Vagina (tissue), 2 donors: Measurements from ENCODE around the gene NFAT5.

ENCODE experiments used
- CTCF ChIP-seq, 3 experiments: fragments of 450-650 bp in 2 of 3; fragments of 200-600 bp in 1 of 3; sonication (generic) in 1 of 3; IDR thresholded peaks; one replicate each; pipeline ENCODE4 v1.5.1; 2017 to 2019; ENCODE audit warnings: antibody characterized with exemption in 3 of 3, mild to moderate bottlenecking in 2 of 3, moderate library complexity in 2 of 3
- POLR2A ChIP-seq, 2 donors: fragments of 450-650 bp; IDR thresholded peaks; one replicate each; pipeline ENCODE4 v1.6.1; 2017; ENCODE audit warnings: antibody characterized with exemption in 2 of 2, mild to moderate bottlenecking in 2 of 2, moderate library complexity in 2 of 2

- TF ChIP-seq CTCF (IDR thresholded peaks at IDR 0.05), result no peak
- TF ChIP-seq POLR2A (IDR thresholded peaks at IDR 0.05), result no peak
These were observed 162.1 kb downstream of the NFAT5 start for GRCh38 chr16:69727916-69728270.
